GM12892 (cell line): Measurements from ENCODE around the gene ATXN10.
A peak's percentile ranks its signal among the peaks of the same experiment; 100 is the strongest.

Experiments
- DNase-seq: peaks from one replicate; pipeline ENCODE4 v3.0.0; 2011; ENCODE audit not compliant: insufficient read length
- FAIRE-seq: peaks from 2 replicates; lab custom pipeline; 2011; peaks lifted over from hg19 to GRCh38; lab: Jason Lieb, UNC
- POLR2A ChIP-seq: IDR thresholded peaks from 2 replicates; pipeline ENCODE4 v1.6.1; 2011; ENCODE audit warnings: low read depth, low read length, control low read depth
- POLR2AphosphoS5 ChIP-seq: IDR thresholded peaks from 2 replicates; pipeline ENCODE4 v1.6.1; 2011; ENCODE audit warnings: low read depth, low read length, control low read depth
- TAF1 ChIP-seq: IDR thresholded peaks from 2 replicates; pipeline ENCODE4 v1.6.1; 2011; ENCODE audit warnings: low read depth, mild to moderate bottlenecking, control low read depth, low read length, borderline replicate concordance

ATXN10 gene

DNA sequence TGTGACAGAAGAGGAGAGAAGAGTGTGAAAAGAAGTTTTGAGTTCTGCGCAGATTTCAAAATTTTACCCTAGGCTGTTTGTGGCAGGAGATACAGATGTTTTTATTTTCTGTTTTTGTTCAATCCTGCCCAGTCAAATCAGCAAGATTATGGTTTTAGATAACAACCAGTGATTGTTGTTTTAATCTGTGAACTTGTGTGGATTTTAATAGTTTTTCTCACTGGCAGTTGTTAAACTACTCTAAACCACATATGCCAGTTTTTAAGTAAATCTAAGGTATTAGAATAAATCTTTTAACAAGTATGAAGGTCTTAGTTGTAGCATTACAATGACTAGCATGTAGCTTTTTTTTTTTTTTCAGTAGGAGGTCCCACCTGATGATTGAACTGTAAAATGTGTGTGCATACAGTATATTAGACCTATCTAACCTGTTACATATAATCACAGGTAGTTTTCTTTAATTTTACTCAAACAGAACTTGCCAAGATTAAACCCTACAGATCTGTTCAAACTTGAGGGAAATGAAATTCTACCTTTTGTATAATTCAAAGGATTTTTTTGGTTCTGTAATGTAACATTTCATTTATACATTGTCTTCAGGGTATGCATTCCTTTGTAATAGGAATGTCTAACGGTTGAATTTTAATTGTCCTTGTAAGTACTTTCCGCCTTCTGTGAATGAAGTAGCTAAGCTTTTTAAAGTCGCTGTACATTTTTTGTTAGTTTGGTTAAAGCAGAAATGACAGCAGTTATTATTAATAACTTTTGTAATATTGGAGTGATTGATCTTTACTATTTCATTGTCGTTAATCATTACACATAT is 13.3 kb downstream of the ATXN10 start:
- DNase-seq (no peak), FAIRE-seq (peak; percentile 24)
- TF ChIP-seq POLR2A, result no peak
- TF ChIP-seq POLR2AphosphoS5, result no peak
- no peak for TF ChIP-seq TAF1

DNA sequence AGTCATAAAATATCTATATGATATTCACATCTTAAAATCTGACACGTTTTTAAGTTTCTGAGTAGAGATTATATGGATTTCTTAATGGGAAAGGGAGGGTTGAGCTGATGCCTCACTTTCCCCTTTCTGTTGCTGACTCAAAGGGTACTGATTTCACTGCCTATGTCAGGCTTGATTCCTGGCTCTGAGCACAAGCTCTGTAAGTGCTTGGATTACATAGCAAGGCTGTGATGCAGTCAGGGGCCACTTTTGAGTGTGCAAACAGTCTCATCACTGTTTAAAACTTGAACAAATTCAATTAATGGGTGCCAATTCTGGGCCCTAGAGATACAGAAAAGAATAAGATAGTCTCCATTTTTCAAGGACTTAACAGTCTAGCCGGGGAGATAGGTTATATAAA is 14.4 kb downstream of the ATXN10 start:
- FAIRE-seq, result no peak

DNA sequence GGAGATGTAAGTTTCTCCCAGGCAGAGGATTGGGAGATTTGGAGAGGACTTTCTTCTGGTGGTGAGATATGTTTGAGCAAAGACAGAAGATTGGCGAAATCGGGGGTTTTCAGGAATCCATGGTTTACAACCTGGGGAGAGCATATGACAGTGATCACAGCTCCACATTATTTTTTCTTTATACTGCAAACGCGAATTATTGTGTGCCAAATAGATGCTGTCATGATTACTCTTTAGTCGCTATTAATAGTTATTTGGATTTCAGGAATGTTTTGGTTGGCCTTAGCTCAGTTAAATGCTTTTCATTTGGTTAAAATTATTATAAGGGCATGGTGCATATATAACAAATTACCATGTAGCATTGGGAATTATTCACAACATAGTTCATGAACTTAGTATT is 15.2 kb downstream of the ATXN10 start:
- FAIRE-seq (no peak), DNase-seq (no peak)
- no peak for TF ChIP-seq POLR2A
- no peak for TF ChIP-seq TAF1
- TF ChIP-seq POLR2AphosphoS5, result no peak

More for the DNA sequence above, 14.4 kb downstream of the ATXN10 start:
- TF ChIP-seq POLR2A (no peak), TAF1 (no peak), POLR2AphosphoS5 (no peak)
- DNase-seq, result no peak

DNA sequence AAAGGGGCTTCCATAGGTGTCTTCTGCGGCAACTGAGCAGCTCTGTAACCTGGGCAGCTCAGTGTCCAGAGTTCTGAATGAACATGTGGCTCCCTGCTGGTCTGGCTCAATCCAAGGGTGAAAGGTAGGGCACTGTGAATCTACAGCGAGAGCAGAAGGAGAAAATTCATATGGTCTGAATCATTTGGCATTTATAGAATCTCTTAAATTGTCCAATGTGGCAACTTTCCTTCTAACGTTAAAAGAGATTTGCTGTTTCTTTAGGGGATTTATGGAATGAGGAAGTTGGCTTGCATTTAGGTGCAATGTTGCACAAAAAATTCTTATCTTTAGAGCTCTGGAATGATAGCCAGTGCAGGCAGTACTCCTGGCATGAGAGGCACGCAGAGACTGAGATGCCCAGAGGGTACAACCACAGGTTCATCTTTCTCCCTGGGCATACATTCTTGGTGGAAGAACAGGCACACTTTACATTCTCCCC is 17.0 kb downstream of the ATXN10 start:
- TF ChIP-seq TAF1, result no peak
- TF ChIP-seq POLR2AphosphoS5, result no peak
- no peak for TF ChIP-seq POLR2A
- DNase-seq (no peak), FAIRE-seq (no peak)

DNA sequence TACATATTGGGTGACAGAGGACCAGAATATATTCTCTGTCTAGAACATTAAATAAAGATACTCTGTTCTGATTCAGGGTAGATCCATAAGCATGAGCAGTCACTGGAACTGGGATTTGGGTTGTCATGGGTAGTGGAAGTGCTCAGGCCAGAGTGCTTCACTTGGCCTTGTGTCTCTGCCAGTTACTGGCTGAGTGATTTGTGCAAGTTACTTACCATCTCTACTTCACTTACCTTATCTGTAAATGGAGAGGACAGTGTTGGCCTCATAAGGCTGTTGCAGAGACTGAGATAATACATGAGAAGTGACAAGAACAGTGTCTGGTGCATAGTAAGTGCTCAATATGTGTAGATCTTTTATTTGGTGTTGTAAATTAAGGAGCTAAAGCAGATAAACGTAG is 17.6 kb downstream of the ATXN10 start:
- FAIRE-seq (no peak), DNase-seq (no peak)
- TF ChIP-seq TAF1, result no peak
- no peak for TF ChIP-seq POLR2AphosphoS5
- no peak for TF ChIP-seq POLR2A

DNA sequence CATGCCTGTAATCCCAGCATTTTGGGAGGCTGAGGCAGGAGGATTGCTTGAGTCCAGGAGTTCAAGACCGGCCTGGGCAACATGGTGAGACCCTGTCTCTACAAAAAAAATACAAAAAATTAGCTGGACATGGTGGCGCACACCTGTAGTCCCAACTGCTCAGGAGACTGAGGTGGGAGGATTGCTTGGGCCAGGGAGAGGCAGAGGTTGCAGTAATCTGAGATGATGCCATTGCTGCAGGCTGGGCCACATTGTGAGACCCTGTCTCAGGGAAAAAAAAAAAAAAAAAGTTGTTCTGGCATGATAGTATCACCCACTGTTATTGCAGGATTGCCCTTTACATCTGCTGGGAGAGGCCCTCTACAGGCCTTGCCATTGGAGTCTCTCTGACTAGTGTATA is 18.4 kb downstream of the ATXN10 start:
- TF ChIP-seq POLR2A, result no peak
- TF ChIP-seq TAF1, result no peak
- TF ChIP-seq POLR2AphosphoS5, result no peak
- FAIRE-seq (no peak), DNase-seq (no peak)

DNA sequence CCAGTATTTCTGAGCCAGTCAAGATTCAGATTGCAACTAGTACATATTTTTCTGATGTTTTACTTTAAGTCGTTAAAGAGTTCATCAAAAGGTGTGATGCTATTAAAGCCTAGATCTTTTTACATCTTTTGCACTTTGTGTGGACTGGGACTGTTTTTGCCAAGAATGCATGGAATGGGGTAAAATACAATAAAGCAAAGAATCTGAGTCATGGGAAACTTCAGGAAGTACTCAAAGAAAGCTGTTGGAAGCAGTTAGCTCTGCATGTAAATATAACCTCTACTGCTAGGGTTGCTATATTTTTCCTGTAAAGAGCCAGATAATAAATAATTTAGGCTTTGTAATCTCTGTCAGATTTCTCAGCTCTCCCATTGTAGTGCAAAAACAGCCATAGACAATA is 20.9 kb downstream of the ATXN10 start:
- DNase-seq (no peak), FAIRE-seq (no peak)
- TF ChIP-seq POLR2AphosphoS5, result no peak
- no peak for TF ChIP-seq POLR2A
- no peak for TF ChIP-seq TAF1

DNA sequence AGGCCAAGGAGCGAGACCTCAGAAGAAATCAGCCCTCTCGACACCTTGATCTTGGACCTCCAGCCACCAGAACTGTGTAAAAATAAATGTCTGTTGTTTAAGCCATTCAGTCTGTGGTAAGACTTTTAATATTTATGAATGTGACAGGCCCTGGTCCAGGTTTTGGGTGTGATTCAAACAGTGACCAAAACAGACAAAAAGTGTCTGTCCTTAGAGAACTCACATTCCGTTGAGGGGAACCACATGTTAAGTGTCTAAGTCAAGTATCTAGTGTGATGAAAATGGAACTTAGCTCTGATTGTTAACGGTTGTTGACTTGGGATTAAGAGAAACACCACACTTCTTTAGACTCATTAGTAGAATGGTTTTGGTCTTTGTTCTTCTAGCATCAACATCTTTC is 22.2 kb downstream of the ATXN10 start:
- TF ChIP-seq POLR2A (no peak), TAF1 (no peak), POLR2AphosphoS5 (no peak)
- DNase-seq (no peak), FAIRE-seq (no peak)

DNA sequence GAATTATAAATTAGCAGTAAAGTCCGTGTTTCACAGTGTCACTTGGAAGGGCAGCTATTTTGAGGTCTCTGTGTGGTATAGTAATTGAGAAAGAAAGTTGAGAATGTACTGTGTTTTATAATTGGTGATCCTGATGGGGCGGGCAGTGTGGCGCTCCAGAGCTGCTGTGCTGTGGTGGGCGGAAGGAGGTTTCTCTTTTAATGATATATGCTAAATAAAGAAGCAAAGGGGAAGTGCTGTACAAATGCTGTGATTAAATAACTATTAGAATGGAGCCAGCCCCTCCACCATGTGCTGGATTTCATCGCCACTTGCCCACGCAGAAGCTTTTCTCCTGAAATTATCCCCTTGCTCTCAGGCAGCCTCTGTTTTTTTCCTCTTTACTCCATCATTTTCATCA is 24.6 kb downstream of the ATXN10 start:
- FAIRE-seq (peak; percentile 95), DNase-seq (no peak)
- TF ChIP-seq POLR2A (no peak), POLR2AphosphoS5 (no peak)

DNA sequence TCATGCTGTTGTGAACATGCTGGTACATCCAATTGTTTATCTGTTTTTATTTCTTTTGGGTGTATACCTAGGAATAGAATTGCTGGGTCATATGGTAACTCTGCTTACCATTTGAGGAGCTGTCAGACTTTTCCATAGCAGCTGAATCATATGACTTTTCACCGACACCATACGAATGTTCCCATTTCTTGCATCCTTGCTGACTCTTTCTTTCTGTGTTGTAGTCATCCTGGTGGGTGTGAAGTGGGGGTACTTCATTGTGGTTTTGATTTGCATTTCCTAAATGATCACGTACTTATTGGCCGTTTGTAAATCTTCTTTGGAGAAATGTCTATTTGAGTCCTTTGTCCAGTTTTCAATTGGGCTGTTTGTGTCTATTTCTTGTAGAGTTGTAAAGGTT is 26.5 kb downstream of the ATXN10 start:
- TF ChIP-seq POLR2AphosphoS5 (no peak), TAF1 (no peak), POLR2A (no peak)
- DNase-seq (no peak), FAIRE-seq (no peak)

DNA sequence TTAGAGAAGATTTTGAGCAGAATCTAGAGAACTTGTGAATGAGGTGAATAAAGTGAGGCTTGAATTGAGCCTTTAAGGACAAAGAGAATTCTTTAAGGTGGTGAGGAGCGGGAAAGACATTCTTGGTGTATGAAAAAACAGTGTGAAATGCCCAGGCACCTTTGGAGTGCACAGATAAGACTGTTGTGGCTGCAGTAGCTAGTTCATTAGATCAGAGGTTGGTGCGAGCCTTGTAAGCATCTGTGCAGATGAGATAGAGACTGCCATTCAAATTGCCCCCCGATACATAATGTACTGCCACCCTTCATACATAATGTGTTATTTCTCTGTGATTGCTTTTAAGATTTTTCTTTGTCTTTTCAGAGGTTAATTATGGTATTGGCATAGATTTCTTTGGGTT is 31.3 kb downstream of the ATXN10 start:
- DNase-seq, result no peak
- no peak for TF ChIP-seq TAF1
- TF ChIP-seq POLR2AphosphoS5, result no peak
- TF ChIP-seq POLR2A, result no peak
- no peak for FAIRE-seq

DNA sequence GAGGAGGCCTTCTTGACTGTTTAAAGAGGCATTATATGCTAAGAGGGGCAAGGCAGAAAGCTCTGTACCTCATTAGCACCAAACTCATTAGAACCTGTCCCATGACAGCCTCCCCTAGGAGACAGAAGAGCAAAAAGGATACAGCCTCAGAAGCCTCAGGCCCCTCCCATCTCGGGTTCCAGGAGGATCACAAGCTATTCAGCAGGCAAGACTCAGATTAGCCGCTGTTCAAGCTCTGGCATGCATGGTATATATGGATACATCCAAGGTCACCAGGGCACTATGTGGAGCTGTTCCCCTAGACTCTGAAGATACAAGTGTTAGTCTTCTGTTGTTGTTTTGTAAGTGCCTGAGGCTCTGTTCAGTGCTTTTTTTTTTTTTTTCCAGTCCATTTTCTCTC is 32.1 kb downstream of the ATXN10 start:
- peak; percentile 21 for FAIRE-seq
- DNase-seq, result no peak
- TF ChIP-seq POLR2A (no peak), POLR2AphosphoS5 (no peak), TAF1 (no peak)
